Subcutaneous adipose tissue (tissue), 4 donors: ENCODE results near the gene FLNB. TPM values are rescaled to one million over a fixed set of nuclear protein-coding genes. Genes with fewer than 3 reads are reported as not detected.

Experiments
- CTCF ChIP-seq: fragments of 450-650 bp; IDR thresholded peaks from one replicate; pipeline ENCODE4 v1.5.1; 2016; ENCODE audit warnings: low read depth, mild to moderate bottlenecking, control low read depth, antibody characterized with exemption, moderate library complexity
- total RNA-seq, 4 donors: library from RNA; depleted of rRNA; stranded (reverse); fragments of >200 nt; gene quantifications; one replicate each; pipeline ENCODE4 v1.1.0, GENCODE V29; 2016

The FLNB gene
- total RNA-seq, 4 donors from 2014 or later, result 62.2 to 158 (median 75.8) TPM

GRCh38 chr3:58005669-58006068 lies 2.6 kb upstream of the FLNB start:
- no peak for TF ChIP-seq CTCF

GRCh38 chr3:58006661-58007060 lies 1.6 kb upstream of the FLNB start:
- TF ChIP-seq CTCF, result no peak

GRCh38 chr3:58009026-58009748 lies 965 bp downstream of the FLNB start:
- no peak for TF ChIP-seq CTCF

- no peak for TF ChIP-seq CTCF
Observed at GRCh38 chr3:58009749-58010535, 1.7 kb downstream of the FLNB start.

- no peak for TF ChIP-seq CTCF
Observed at GRCh38 chr3:58010562-58010961, 2.3 kb downstream of the FLNB start.

GRCh38 chr3:58011580-58011979 lies 3.4 kb downstream of the FLNB start:
- no peak for TF ChIP-seq CTCF

GRCh38 chr3:58012302-58012701 lies 4.1 kb downstream of the FLNB start:
- no peak for TF ChIP-seq CTCF
